HUES6 (cell line): ENCODE data around the gene MLXIPL.
"Not testable (repeated sequence)": the region's sequence is repeated elsewhere in the genome, so short reads cannot be mapped to it uniquely, and the experiment has no call there.

Source experiments
- H3K27ac ChIP-seq: 2 replicates; pipeline ENCODE4 v1.7.0; 2013; ENCODE audit warnings: low read depth, mild to moderate bottlenecking, low read length, inconsistent platforms
- H3K27me3 ChIP-seq: 2 replicates; pipeline ENCODE4 v1.6.1; 2013; ENCODE audit warnings: low read length; ENCODE audit not compliant: control insufficient read depth, insufficient read depth
- H3K36me3 ChIP-seq: 2 replicates; pipeline ENCODE4 v1.6.1; 2013; ENCODE audit warnings: low read length; ENCODE audit not compliant: control insufficient read depth, insufficient read depth
- H3K4me1 ChIP-seq: 2 replicates; pipeline ENCODE4 v1.6.1; 2013; ENCODE audit warnings: low read length; ENCODE audit not compliant: control insufficient read depth, insufficient read depth
- H3K4me3 ChIP-seq: 2 replicates; pipeline ENCODE4 v1.5.1; 2013; ENCODE audit warnings: low read depth, low read length
- H3K9ac ChIP-seq: one replicate; pipeline ENCODE4 v1.6.1; 2013; ENCODE audit warnings: mild to moderate bottlenecking, low read length
- H3K9me3 ChIP-seq: 2 replicates; pipeline ENCODE4 v1.6.1; 2013; ENCODE audit warnings: low read depth, low read length; ENCODE audit not compliant: control insufficient read depth, insufficient read depth

Gene MLXIPL

DNA sequence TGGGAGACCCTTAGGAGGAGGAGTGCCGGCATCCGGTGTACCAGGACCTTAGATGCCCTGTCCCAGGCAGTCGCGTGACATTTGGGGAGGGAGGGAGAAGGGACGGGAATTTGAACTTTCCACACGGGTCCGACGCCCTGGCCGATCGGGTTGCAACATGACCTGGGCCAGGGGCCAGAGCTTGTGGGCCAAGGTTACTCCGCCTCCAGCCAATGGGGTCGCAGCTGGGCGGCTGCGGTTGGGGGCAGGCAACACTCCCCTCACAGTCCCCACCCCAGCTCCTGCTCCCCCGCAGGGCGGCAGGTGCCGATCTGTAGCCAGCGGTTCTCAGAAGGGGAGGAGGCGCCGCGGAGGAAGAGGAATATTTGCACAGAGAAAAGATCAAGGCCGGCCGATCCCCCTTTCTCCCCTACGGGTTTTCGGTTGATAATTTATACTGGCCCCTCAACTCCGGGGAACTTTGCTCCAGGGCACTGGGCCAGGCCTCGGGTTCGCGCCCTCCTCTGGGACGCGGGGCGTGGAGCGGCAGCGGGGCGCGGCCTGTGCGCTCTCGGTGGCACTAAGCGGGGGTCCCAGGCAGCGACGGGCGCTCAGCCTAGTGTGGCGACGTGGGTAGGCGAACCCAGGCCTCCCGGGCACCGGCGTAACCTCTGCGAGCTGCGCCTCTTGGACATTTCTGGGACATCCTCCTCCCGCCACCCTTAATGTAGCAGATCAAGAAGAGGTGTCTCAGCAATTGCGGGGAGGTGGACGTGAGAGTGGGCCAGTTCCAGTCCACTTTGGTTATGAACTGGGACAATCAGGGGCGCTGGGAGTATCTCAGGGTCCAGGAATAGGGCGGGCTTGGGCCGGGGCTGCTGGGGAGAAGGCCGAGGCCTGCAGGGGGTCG, 1.2 kb downstream of the MLXIPL start:
- Histone ChIP-seq H3K4me1 (peaks cover 10% of the 10 kb centered on the region), H3K27me3 (peaks cover 29% of the 10 kb centered on the region), H3K36me3 (no peaks in the 10 kb centered on the region), H3K9ac (peak overlapping the region; percentile 6), H3K27ac (no peak overlapping the region), H3K4me3 (peak overlapping the region; percentile 92), H3K9me3 (no peaks in the 10 kb centered on the region)

DNA sequence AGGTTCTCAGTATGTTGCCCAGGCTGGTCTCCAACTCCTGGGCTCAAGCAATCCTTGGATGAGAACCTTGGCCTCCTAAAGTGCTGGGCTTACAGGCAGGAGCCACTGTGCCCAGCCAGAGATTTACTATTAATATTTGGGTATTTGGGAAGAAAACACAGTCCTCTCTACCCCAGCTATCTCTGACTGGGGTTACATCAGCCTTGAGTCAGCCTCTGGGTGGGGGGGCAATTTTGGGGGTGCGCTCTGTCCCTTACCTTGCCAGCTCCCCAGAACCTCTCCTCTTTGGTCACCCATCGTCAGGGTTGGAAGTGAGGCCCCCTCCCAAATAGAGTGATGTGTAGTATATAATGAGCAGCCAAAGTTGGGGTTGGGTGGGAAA, 1.8 kb downstream of the MLXIPL start:
- H3K27ac ChIP-seq = no peak overlapping the region
- H3K9me3 ChIP-seq = no peaks in the 10 kb centered on the region
- no peak overlapping the region for H3K9ac ChIP-seq
- H3K4me1 ChIP-seq = peaks cover 10% of the 10 kb centered on the region
- no peaks in the 10 kb centered on the region for H3K36me3 ChIP-seq
- peak overlapping the region; percentile 92 for H3K4me3 ChIP-seq
- H3K27me3 ChIP-seq = peaks cover 27% of the 10 kb centered on the region

DNA sequence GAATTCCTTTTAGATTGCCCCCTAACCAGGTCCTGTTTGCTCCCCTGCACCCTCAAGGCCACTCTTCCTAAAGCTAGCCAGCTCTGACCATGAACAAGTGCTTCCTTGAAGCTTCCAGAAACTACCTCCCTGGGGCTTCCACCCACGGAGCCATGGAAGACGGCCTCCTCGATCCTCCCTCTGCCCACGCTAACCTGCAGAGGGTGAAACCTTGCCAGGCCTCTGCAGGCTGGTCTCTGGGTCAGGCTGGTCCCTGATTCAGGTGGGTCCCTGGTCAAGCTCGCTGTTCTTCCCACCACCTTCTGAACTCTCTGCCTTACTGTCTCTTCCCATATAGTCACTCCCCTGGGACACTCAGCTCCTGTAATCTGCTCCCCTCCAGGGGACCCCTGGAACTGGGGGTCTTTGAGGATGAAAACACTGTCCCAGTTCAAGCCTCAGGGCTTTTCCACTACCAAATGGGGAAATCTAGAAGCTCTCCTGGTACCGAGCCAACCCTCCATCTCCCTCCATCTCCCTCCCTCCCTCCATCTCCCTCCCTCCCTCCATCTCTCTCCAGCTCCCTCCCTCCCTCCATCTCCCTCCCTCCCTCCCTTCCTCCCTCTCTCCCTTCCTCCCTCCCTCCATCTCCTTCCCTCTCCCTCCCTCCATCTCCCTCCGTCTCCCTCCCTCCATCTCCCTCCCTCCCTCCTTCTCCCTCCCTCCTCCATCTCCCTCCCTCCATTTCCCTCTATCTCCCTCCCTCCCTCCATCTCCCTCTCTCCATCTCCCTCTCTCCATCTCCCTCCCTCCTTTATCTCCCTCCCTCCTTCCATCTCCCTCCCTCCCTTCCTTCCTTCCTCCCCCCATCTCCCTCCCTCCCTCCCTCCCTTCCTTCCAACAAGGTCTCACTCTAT, 2.9 kb downstream of the MLXIPL start:
- Histone ChIP-seq H3K36me3 (no peaks in the 10 kb centered on the region), H3K27ac (no peak overlapping the region), H3K9ac (no peak overlapping the region), H3K9me3 (no peaks in the 10 kb centered on the region), H3K27me3 (peaks cover 27% of the 10 kb centered on the region), H3K4me1 (peaks cover 6% of the 10 kb centered on the region), H3K4me3 (no peak overlapping the region)

DNA sequence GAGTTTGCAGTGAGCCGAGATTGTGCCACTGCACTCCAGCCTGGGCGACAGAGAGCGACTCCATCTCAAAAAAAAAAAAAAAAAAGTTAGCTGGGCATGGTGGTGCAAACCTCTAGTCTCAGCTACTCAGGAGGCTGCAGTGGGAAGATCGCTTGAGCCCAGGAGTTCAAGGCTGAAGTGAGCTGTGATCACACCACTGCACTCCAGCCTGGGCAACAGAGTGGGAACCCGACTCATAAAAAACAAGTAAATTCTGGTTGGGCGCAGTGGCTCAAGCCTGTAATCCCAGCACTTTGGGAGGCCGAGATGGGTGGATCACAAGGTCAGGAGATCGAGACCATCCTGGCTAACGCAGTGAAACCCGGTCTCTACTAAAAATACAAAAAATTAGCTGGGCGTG, 4.9 kb downstream of the MLXIPL start:
- H3K4me3 ChIP-seq, H3K27ac ChIP-seq, H3K36me3 ChIP-seq, H3K9me3 ChIP-seq, H3K4me1 ChIP-seq, H3K9ac ChIP-seq: not testable (repeated sequence)
- peaks cover 20% of the 10 kb centered on the region for H3K27me3 ChIP-seq

DNA sequence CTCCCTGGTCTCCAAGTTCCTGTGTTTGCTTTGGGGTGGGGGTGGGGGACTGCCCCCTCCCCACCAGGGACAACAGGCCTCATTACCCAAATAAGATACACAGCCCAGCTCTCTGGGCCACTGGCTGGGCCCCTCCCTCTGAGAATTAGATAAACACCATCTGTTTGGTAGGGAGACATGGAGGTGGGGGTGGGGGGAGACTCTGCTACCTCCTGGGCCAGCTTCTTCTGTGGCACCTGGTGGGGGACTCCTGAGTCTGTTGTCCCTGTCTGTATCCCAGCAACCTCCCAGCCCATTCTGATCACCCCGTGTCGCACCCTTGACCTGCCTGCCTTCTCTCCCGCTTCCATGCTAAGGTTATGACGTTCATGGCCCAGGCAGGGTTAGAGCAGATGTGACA, 5.8 kb downstream of the MLXIPL start:
- H3K36me3 ChIP-seq = no peaks in the 10 kb centered on the region
- H3K9me3 ChIP-seq = no peaks in the 10 kb centered on the region
- no peak overlapping the region for H3K27ac ChIP-seq
- no peak overlapping the region for H3K9ac ChIP-seq
- peaks cover 2% of the 10 kb centered on the region for H3K4me1 ChIP-seq
- no peak overlapping the region for H3K4me3 ChIP-seq
- H3K27me3 ChIP-seq = peaks cover 12% of the 10 kb centered on the region

DNA sequence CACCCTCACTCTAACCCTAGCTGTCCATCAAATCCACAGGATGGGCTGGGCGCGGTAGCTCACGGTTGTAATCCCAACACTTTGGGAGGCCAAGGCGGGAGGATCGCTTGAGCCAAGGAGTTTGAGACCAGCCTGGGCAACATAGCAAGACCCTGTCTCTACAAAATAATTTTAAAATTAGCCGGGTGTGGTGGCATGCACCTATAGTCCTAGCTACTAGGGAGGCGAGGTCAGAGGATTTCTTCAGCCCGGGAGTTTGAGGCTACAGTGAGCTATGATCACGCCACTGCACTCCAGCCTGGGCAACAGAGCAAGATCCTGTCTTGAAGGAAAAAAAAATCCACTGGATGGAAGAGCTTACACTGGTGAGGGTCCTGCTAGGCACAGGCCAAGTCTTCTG, 6.8 kb downstream of the MLXIPL start:
- not testable (repeated sequence) for H3K36me3 ChIP-seq, H3K4me1 ChIP-seq, H3K27ac ChIP-seq, H3K9ac ChIP-seq, H3K4me3 ChIP-seq, H3K27me3 ChIP-seq, H3K9me3 ChIP-seq

DNA sequence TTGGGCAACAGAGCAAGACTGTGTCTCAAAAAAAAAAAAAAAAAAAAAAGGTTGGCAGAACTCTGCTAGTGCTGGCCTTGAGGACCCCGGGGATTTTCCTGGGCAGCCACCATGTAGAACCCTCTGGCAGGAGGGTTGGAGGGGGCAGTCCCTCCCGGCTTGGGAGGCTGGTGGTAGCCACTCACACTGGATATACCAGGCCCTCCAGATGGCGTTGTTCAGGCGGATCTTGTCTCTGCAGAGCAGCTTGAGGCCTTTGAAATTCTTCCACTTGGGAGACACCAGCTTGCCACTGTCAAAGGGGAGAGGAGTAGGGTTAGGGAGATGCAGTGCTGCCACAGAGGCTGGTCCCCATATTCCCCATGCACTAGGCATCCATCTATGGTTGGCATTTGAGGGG, 8.4 kb downstream of the MLXIPL start:
- Histone ChIP-seq H3K4me3 (no peak overlapping the region), H3K36me3 (no peaks in the 10 kb centered on the region), H3K4me1 (peaks cover 2% of the 10 kb centered on the region; the same call in 1 of the 2 replicates), H3K9me3 (no peaks in the 10 kb centered on the region), H3K9ac (no peak overlapping the region), H3K27ac (no peak overlapping the region), H3K27me3 (no peaks in the 10 kb centered on the region)

DNA sequence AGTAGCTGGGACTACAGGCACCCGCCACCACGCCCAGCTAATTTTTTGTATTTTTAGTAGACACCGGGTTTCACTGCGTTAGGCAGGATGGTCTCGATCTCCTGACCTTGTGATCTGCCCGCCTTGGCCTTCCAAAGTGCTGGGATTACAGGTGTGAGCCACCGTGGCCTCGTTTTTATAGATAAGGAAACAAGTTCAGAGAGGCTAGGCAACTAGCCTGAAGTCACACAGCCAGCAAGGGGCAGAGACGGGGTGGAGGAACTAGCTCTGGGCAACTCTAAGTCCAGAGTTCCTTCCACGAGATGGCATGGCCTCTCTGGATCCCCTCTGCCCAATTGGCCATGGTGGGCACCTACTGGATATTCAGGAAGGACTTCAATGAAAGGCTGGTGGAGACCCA, 9.4 kb downstream of the MLXIPL start:
- H3K27ac ChIP-seq, H3K9ac ChIP-seq, H3K36me3 ChIP-seq: not testable (repeated sequence)

DNA sequence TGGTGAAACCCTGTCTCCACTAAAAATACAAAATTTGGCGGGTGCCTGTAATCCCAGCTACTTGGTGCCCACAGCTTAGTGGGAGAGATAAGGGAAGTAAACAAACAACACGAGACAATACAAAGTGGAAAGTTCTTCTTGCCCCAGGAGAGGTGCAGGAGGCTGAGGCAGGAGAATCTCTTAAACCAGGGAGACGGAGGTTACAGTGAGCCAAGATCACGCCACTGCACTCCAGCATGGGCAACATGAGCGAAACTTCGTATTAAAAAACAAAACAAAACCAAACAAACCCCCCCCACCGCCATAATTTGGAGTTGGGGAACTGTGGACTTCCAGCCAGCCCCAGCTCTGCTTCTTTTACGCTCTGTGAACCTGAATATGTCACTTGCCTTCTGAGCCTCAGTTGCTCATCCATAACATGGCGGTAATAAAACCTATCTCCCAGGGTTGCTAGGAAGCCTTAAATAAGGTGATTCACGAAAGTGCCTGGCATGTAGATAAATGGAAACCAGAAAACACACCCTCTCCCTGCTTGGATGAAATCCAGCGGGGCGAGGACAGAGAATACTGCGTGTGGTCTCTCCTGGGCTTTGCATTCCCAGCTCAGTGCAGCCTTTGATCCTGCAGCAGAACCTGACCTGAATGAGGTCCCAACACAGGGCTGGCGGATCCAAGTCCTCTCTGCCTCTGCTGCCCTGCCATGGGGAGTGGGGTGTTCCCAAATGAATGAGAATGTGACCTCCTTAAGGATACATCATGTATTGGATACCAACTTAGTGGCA, 10.2 kb downstream of the MLXIPL start:
- Histone ChIP-seq H3K9me3 (no peaks in the 10 kb centered on the region), H3K36me3 (no peaks in the 10 kb centered on the region), H3K27ac (no peak overlapping the region), H3K4me3 (no peak overlapping the region), H3K9ac (peak overlapping the region; percentile 4), H3K4me1 (peaks cover 2% of the 10 kb centered on the region; the same call in 1 of the 2 replicates), H3K27me3 (no peaks in the 10 kb centered on the region)

More for the DNA sequence above, 9.4 kb downstream of the MLXIPL start:
- not testable (repeated sequence) for H3K27me3 ChIP-seq, H3K9me3 ChIP-seq, H3K4me3 ChIP-seq, H3K4me1 ChIP-seq

DNA sequence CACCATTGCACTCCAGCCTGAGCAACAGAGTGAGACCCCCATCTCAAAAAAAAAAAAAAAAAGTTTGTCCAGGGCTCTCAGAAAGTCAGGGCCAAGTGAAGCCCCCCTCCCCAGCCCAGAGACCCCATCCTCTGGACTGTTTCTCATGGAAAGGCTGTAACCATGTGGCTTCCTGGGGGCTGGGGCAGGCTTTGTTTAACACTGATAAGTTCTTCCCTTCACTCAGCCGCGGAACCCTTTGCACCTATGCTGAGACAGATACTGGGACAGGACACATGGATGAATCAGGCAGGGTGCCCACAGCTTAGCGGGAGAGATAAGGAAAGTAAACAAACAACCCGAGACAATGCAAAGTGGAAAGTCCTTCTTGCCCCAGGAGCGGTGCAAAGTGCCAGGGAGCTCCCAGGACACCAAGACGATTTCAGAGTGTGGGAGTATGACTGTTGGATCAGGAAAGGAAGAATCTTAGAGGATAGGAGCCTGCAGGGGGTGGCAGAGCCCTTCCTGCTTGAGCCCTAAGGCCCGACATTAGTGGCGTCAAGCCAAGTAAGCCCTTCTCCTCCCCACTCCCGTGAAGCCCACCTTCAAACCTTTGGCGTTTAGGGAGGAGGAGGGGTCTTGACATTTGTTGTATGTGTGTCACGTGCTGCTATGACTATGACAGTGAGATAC, 11.6 kb downstream of the MLXIPL start:
- Histone ChIP-seq H3K9me3 (no peaks in the 10 kb centered on the region), H3K27ac (no peak overlapping the region), H3K36me3 (no peaks in the 10 kb centered on the region), H3K4me1 (no peaks in the 10 kb centered on the region), H3K4me3 (no peak overlapping the region), H3K9ac (no peak overlapping the region), H3K27me3 (no peaks in the 10 kb centered on the region)
